Neuronal stem cell (in vitro differentiated cells): ENCODE data around the gene S100A9.
"Not testable (repeated sequence)": the region's sequence is repeated elsewhere in the genome, so short reads cannot be mapped to it uniquely, and the experiment has no call there.

Experiments used
- DNase-seq: peaks from one replicate; pipeline ENCODE4 v3.0.0-alpha.2; 2013; ENCODE audit warnings: low spot score
- H2AFZ ChIP-seq: one replicate; pipeline ENCODE4 v1.6.1; 2013; ENCODE audit warnings: mild to moderate bottlenecking, low read length, inconsistent platforms
- H2AK5ac ChIP-seq: 2 replicates; pipeline ENCODE4 v1.6.1; 2013; ENCODE audit warnings: low read depth, mild to moderate bottlenecking, inconsistent platforms, low read length, moderate library complexity, mixed read lengths
- H2BK120ac ChIP-seq: 2 replicates; pipeline ENCODE4 v1.6.1; 2013; ENCODE audit warnings: low read depth, mild to moderate bottlenecking, inconsistent platforms, low read length, moderate library complexity, mixed read lengths
- H2BK12ac ChIP-seq: one replicate; pipeline ENCODE4 v1.6.1; 2013; ENCODE audit warnings: low read length, inconsistent platforms
- H2BK15ac ChIP-seq: 2 replicates; pipeline ENCODE4 v1.6.1; 2013; ENCODE audit warnings: mild to moderate bottlenecking, low read length, inconsistent platforms, mixed read lengths
- H2BK5ac ChIP-seq: one replicate; pipeline ENCODE4 v1.6.1; 2013; ENCODE audit warnings: inconsistent platforms, mild to moderate bottlenecking, low read length, moderate library complexity
- H3K14ac ChIP-seq: one replicate; pipeline ENCODE4 v1.6.1; 2013; ENCODE audit warnings: low read length, inconsistent platforms
- H3K18ac ChIP-seq: 2 replicates; pipeline ENCODE4 v1.6.1; 2013; ENCODE audit warnings: low read length, inconsistent platforms
- H3K23ac ChIP-seq: 2 replicates; pipeline ENCODE4 v1.6.1; 2013; ENCODE audit warnings: low read depth, mild to moderate bottlenecking, mixed read lengths, low read length, inconsistent platforms; ENCODE audit not compliant: poor library complexity
- H3K27ac ChIP-seq: replicated peaks from 3 replicates; pipeline ENCODE4 v1.5.1; 2013; ENCODE audit warnings: low read length, inconsistent platforms
- H3K27me3 ChIP-seq, 3 experiments: 2 replicates each; pipeline ENCODE4 v1.6.1; 2013; ENCODE audit warnings: low read length in 3 of 3, mild to moderate bottlenecking in 2 of 3, inconsistent platforms in 1 of 3, low read depth in 1 of 3, mixed read lengths in 1 of 3, moderate library complexity in 1 of 3; ENCODE audit not compliant: control insufficient read depth in 3 of 3, insufficient read depth in 3 of 3
- H3K36me3 ChIP-seq, 2 donors: replicated peaks in 1 of 2; 2 replicates each; pipeline ENCODE4 v1.6.1; 2013; ENCODE audit warnings: low read length in 2 of 2; ENCODE audit not compliant: control insufficient read depth in 2 of 2, insufficient read depth in 2 of 2
- H3K4ac ChIP-seq: 2 replicates; pipeline ENCODE4 v1.6.1; 2013; ENCODE audit warnings: inconsistent platforms, mild to moderate bottlenecking, low read length, moderate library complexity
- H3K4me1 ChIP-seq, 2 donors: 1 replicate in 1 of 2; 2 replicates in 1 of 2; pipeline ENCODE4 v1.6.1; 2013; ENCODE audit warnings: low read length in 2 of 2, low read depth in 1 of 2; ENCODE audit not compliant: control insufficient read depth in 2 of 2, insufficient read depth in 1 of 2
- H3K4me2 ChIP-seq: one replicate; pipeline ENCODE4 v1.6.1; 2013; ENCODE audit warnings: mild to moderate bottlenecking, low read length, inconsistent platforms; ENCODE audit not compliant: insufficient read depth, poor library complexity, severe bottlenecking
- H3K4me3 ChIP-seq, 2 donors: 2 replicates each; pipeline ENCODE4 v1.5.1; 2013; ENCODE audit warnings: low read length in 2 of 2, mild to moderate bottlenecking in 2 of 2, inconsistent platforms in 1 of 2, moderate library complexity in 1 of 2
- H3K79me1 ChIP-seq: one replicate; pipeline ENCODE4 v1.6.1; 2013; ENCODE audit warnings: low read depth, mild to moderate bottlenecking, inconsistent platforms, low read length, moderate library complexity
- H3K9ac ChIP-seq: one replicate; pipeline ENCODE4 v1.6.1; 2013; ENCODE audit warnings: mild to moderate bottlenecking, low read depth, low read length, inconsistent platforms; ENCODE audit not compliant: poor library complexity
- H3K9me3 ChIP-seq, 2 donors: replicated peaks in 1 of 2; 2 replicates each; pipeline versions ENCODE3 to v1.6.1; 2013; ENCODE audit warnings: low read length in 2 of 2, mild to moderate bottlenecking in 2 of 2, inconsistent platforms in 1 of 2, low read depth in 1 of 2, mixed read lengths in 1 of 2, moderate library complexity in 1 of 2; ENCODE audit not compliant: control insufficient read depth in 2 of 2, insufficient read depth in 1 of 2
- H4K8ac ChIP-seq: one replicate; pipeline ENCODE4 v1.6.1; 2013; ENCODE audit warnings: low read depth, mild to moderate bottlenecking, inconsistent platforms, low read length, moderate library complexity
- H4K91ac ChIP-seq: one replicate; pipeline ENCODE4 v1.6.1; 2013; ENCODE audit warnings: low read length, low read depth, mild to moderate bottlenecking, inconsistent platforms; ENCODE audit not compliant: poor library complexity
- WGBS, 2 donors: extraction: QIAGEN DNeasy Blood & Tissue Kit; methylation state at CpG; one replicate each; pipeline ENCODE4 v1.1.7; 2013; ENCODE audit warnings: missing lambda C conversion rate in 2 of 2, mixed read lengths in 1 of 2; ENCODE audit not compliant: insufficient read length in 2 of 2, insufficient replicate concordance in 1 of 2; ENCODE audit errors: extremely low coverage in 2 of 2; 5-methylcytosine and 5-hydroxymethylcytosine counted together

The S100A9 gene

DNA sequence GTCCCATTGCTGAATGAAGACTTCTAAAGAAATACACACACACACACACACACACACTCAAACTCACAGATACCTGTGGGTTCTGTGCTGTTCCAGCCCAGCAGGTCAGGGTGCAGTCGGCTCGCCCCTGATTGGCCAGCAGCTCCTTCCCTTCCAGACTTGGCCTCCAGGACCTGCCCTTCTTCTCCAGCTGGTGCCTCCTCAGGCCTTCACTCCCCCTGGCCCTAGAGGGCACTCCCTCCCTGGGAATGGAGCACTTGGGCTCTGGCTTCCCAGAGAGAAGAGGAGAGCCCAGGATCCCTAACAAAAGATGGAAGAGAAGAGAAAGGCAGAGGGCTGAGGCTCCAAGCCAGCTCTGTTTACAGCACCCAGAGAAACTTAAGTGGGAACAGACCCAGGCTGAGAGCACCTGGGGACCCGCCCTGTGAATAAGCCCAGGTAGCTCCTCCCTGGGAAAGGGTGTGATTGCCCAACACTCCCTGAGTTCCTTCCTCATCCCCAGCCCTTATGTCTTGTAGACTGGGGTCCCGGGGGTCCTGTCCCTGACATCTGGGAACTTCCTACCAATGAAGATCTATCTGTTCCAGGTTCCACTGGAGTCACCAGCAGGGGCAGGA is 45.0 kb upstream of the S100A9 start, which contains the start of gene PGLYRP3:
Gene PGLYRP3 (minus strand): TSS at position 383 of the 617 bp plus-strand sequence. CDS start 2,287 bp downstream, outside the sequence.
- no peaks in the 10 kb centered on the region for H3K4me1 ChIP-seq
- H3K4me2 ChIP-seq, result no peak within 1 kb of the TSS
- no peak within 1 kb of the TSS for H2AFZ ChIP-seq
- no peaks in the 10 kb centered on the region for H3K36me3 ChIP-seq
- no CpG with 5 or more reads among the region's 4 CpGs for WGBS, 2 donors
- H2BK15ac ChIP-seq, result no peak within 1 kb of the TSS
- no peaks in the 10 kb centered on the region for H3K27me3 ChIP-seq
- H3K27ac ChIP-seq, result no peak within 1 kb of the TSS
- no peaks in the 10 kb centered on the region for H3K79me1 ChIP-seq
- no peak within 1 kb of the TSS for H2BK120ac ChIP-seq
- no peak within 1 kb of the TSS for H3K4ac ChIP-seq
- no peak within 1 kb of the TSS for H3K9ac ChIP-seq
- no peaks in the 10 kb centered on the region for H3K9me3 ChIP-seq
- DNase-seq, result no peak
- H4K8ac ChIP-seq, result no peak within 1 kb of the TSS
- H2BK12ac ChIP-seq, result no peak within 1 kb of the TSS
- no peak within 1 kb of the TSS for H3K18ac ChIP-seq
- H4K91ac ChIP-seq, result no peak within 1 kb of the TSS
- H2BK5ac ChIP-seq, result no peak within 1 kb of the TSS
- H2AK5ac ChIP-seq, result no peak within 1 kb of the TSS
- no peak within 1 kb of the TSS for H3K14ac ChIP-seq
- no peak within 1 kb of the TSS for H3K4me3 ChIP-seq
- H3K23ac ChIP-seq, result no peak within 1 kb of the TSS

DNA sequence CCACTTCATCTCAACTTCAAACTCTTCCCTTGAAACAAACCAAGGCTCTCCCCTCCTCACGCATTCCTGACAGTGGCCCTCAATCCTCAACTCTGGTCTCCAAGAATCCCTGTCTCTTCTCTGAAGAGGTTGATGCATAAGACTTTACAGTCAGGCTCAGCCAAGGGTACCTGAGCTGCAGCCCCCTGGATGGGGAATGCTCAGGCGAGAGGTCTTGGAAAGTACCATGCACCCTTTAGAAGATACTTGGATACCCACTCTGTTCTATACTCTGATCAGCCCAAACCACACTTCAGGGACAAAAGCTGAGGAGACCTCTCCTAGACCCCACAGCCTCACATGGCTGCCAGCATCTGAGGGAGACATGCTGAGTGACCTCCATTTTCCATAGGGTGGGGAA is 44.4 kb upstream of the S100A9 start:
- H3K27ac ChIP-seq, result no peak overlapping the region
- no peak overlapping the region for H3K23ac ChIP-seq
- H3K79me1 ChIP-seq, result no peaks in the 10 kb centered on the region
- no peak overlapping the region for H3K9ac ChIP-seq
- H3K36me3 ChIP-seq, result no peaks in the 10 kb centered on the region
- H4K8ac ChIP-seq, result no peak overlapping the region
- no CpG with 5 or more reads among the region's 2 CpGs for WGBS, 2 donors
- H4K91ac ChIP-seq, result no peak overlapping the region
- H3K4ac ChIP-seq, result no peak overlapping the region
- no peak overlapping the region for H2BK5ac ChIP-seq
- H2AK5ac ChIP-seq, result no peak overlapping the region
- no peaks in the 10 kb centered on the region for H3K27me3 ChIP-seq
- no peak overlapping the region for H2BK15ac ChIP-seq
- no peak overlapping the region for H3K18ac ChIP-seq
- no peak for DNase-seq
- no peak overlapping the region for H2AFZ ChIP-seq
- no peak overlapping the region for H2BK12ac ChIP-seq
- no peaks in the 10 kb centered on the region for H3K9me3 ChIP-seq
- H2BK120ac ChIP-seq, result no peak overlapping the region
- no peak overlapping the region for H3K4me3 ChIP-seq
- no peak overlapping the region for H3K4me2 ChIP-seq
- H3K14ac ChIP-seq, result no peak overlapping the region
- no peaks in the 10 kb centered on the region for H3K4me1 ChIP-seq

DNA sequence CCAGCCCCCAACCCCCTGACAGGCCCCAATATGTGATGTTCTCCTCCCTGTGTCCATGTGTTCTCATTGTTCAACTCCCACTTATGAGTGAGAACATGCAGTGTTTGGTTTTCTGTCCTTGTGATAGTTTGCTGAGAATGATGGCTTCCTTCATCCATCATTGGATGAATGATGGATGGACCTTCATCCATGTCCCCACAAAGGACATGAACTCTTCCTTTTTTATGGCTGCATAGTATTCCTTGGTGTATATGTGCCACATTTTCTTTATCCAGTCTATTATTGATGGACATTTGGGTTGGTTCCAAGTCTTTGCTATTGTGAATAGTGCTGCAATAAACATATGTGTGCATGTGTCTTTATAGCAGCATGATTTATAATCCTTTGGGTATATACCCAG is 43.3 kb upstream of the S100A9 start:
- not testable (repeated sequence) for H2BK15ac ChIP-seq, H2BK120ac ChIP-seq, H3K36me3 ChIP-seq, H3K18ac ChIP-seq, H3K27ac ChIP-seq, H3K79me1 ChIP-seq, H3K9ac ChIP-seq, DNase-seq, H3K14ac ChIP-seq, H4K8ac ChIP-seq, H3K4me2 ChIP-seq, H3K23ac ChIP-seq, H2AK5ac ChIP-seq, H2AFZ ChIP-seq, H3K9me3 ChIP-seq, H3K4ac ChIP-seq, H3K4me3 ChIP-seq, H2BK12ac ChIP-seq, H2BK5ac ChIP-seq, H4K91ac ChIP-seq, H3K4me1 ChIP-seq, H3K27me3 ChIP-seq

DNA sequence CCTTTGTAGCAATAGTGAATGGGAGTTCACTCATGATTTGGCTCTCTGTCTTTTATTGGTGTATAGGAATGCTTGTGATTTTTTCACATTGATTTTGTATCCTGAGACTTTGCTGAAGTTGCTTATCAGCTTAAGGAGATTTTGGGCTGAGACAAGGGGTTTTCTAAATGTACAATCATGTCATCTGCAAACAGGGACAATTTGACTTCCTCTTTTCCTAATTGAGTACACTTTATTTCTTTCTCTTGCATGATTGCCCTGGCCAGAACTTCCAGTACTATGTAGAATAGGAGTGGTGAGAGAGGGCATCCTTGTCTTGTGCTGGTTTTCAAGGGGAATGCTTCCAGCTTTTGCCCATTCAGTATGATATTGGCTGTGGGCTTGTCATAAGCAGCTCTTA is 41.6 kb upstream of the S100A9 start:
- H2BK12ac ChIP-seq, H3K4me1 ChIP-seq, DNase-seq: not testable (repeated sequence)

More for the DNA sequence above, 41.6 kb upstream of the S100A9 start:
- H3K9me3 ChIP-seq, H3K27ac ChIP-seq, H3K79me1 ChIP-seq, H3K4me3 ChIP-seq, H3K4ac ChIP-seq, H2BK5ac ChIP-seq, H2BK15ac ChIP-seq, H3K18ac ChIP-seq, H2AFZ ChIP-seq, H2BK120ac ChIP-seq, H3K4me2 ChIP-seq, H3K14ac ChIP-seq, H4K8ac ChIP-seq, H3K23ac ChIP-seq, H3K27me3 ChIP-seq, H3K9ac ChIP-seq, H2AK5ac ChIP-seq, H4K91ac ChIP-seq, H3K36me3 ChIP-seq: not testable (repeated sequence)
